Natural killer cell (primary cell): Measurements from ENCODE around the gene METTL21A. TPM values are rescaled to one million over a fixed set of nuclear protein-coding genes. Genes with fewer than 3 reads are reported as not detected.

ENCODE experiments used
- ATAC-seq, 3 donors: fragments of 150-1000 bp in 2 of 3; fragments of 200-7000 bp in 1 of 3; cut with Tn5 transposase; 1 replicate in 1 of 3; 2 replicates in 2 of 3; pipeline ENCODE4 v1.10.0; 2021; ENCODE audit warnings: mild to moderate bottlenecking in 2 of 3, moderate library complexity in 2 of 3
- DNase-seq, 2 donors: peaks; one replicate each; pipeline versions ENCODE4 v3.0.0 to v3.0.0-alpha.2; 2013 to 2021; ENCODE audit warnings: mixed read lengths in 1 of 2
- H3K27ac ChIP-seq: one replicate; pipeline ENCODE4 v1.5.1; 2013; ENCODE audit warnings: mild to moderate bottlenecking, low read length
- H3K27me3 ChIP-seq: one replicate; pipeline ENCODE4 v1.6.1; 2013; ENCODE audit warnings: low read length; ENCODE audit not compliant: control insufficient read depth, insufficient read depth
- H3K36me3 ChIP-seq: one replicate; pipeline ENCODE4 v1.6.1; 2013; ENCODE audit warnings: low read length; ENCODE audit not compliant: control insufficient read depth, insufficient read depth
- H3K4me1 ChIP-seq: one replicate; pipeline ENCODE4 v1.6.1; 2013; ENCODE audit warnings: low read length; ENCODE audit not compliant: control insufficient read depth, insufficient read depth
- H3K4me3 ChIP-seq: one replicate; pipeline ENCODE4 v1.5.1; 2013; ENCODE audit warnings: low read length
- H3K9me3 ChIP-seq: one replicate; pipeline ENCODE4 v1.6.1; 2013; ENCODE audit warnings: low read length; ENCODE audit not compliant: control insufficient read depth, insufficient read depth
- H3K27ac Mint-ChIP-seq, 2 donors: one replicate each; pipeline ENCODE4 v1.8.0; 2022; ENCODE audit warnings: mild to moderate bottlenecking in 2 of 2, mixed read lengths in 2 of 2, moderate library complexity in 1 of 2
- H3K27me3 Mint-ChIP-seq, 2 donors: one replicate each; pipeline ENCODE4 v1.8.0; 2022; ENCODE audit warnings: low read depth in 2 of 2, mixed read lengths in 2 of 2
- H3K36me3 Mint-ChIP-seq: one replicate; pipeline ENCODE4 v1.8.0; 2022; ENCODE audit warnings: mixed read lengths
- H3K4me1 Mint-ChIP-seq, 2 donors: one replicate each; pipeline ENCODE4 v1.8.0; 2022; ENCODE audit warnings: mixed read lengths in 2 of 2
- H3K4me3 Mint-ChIP-seq: one replicate; pipeline ENCODE4 v1.8.0; 2022; ENCODE audit warnings: mild to moderate bottlenecking, moderate library complexity, mixed read lengths
- H3K9me3 Mint-ChIP-seq, 2 donors: one replicate each; pipeline ENCODE4 v1.8.0; 2022; ENCODE audit warnings: mixed read lengths in 2 of 2
- WGBS: methylation state at CpG from one replicate; pipeline ENCODE4 v1.1.7; 2013; ENCODE audit warnings: missing lambda C conversion rate; ENCODE audit not compliant: insufficient coverage; 5-methylcytosine and 5-hydroxymethylcytosine counted together
- intact Hi-C: fragments of 100-400 bp; cut with micrococcal nuclease; formaldehyde crosslinking; loops from one replicate; pipeline ENCODE4 v1.14.2; 2022
- total RNA-seq, 4 donors: library from RNA; stranded (reverse); fragments of 120-200 nt in 1 of 4; gene quantifications; one replicate each; pipeline versions ENCODE4 v1.2.3 to v1.2.4, GENCODE V29; 2013 to 2022
- TF ChIP-seq, protein P1 (sequence below): fragments of 200-600 bp; IDR thresholded peaks from one replicate; pipeline ENCODE4 v1.8.0; 2022; ENCODE audit warnings: antibody characterized with exemption

The METTL21A gene
- total RNA-seq, 3 donors from 2014 or later (not counting 1 experiment from before 2014, with no cell fraction given), result 10.1 to 11.5 (median 11.0) TPM

DNA sequence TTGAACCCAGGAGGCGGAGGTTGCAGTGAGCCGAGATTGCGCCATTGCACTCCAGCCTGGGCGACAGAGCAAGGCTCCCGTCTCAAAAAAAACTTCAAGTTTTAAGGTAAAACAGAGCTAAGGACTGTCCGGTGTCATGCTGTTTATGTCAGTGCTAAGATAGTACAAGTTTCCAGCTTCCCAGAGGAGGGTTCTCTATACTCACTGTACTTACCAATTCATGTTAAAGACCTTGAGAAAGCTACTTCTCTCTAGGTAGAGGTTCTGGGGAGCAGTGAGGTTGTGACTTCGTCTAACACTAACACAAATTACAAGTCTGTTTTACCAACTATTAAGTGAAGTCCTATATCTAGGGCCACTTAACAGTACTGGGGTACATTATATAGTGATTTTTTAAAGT is 18.8 kb downstream of the METTL21A start:
- H3K4me3 ChIP-seq, result no peak overlapping the region
- H3K36me3 ChIP-seq, result peaks cover 2% of the 10 kb centered on the region
- intact Hi-C loops, result no loop called here
- TF ChIP-seq, protein P1, sequence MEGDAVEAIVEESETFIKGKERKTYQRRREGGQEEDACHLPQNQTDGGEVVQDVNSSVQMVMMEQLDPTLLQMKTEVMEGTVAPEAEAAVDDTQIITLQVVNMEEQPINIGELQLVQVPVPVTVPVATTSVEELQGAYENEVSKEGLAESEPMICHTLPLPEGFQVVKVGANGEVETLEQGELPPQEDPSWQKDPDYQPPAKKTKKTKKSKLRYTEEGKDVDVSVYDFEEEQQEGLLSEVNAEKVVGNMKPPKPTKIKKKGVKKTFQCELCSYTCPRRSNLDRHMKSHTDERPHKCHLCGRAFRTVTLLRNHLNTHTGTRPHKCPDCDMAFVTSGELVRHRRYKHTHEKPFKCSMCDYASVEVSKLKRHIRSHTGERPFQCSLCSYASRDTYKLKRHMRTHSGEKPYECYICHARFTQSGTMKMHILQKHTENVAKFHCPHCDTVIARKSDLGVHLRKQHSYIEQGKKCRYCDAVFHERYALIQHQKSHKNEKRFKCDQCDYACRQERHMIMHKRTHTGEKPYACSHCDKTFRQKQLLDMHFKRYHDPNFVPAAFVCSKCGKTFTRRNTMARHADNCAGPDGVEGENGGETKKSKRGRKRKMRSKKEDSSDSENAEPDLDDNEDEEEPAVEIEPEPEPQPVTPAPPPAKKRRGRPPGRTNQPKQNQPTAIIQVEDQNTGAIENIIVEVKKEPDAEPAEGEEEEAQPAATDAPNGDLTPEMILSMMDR, result no peak
- no peaks in the 10 kb centered on the region for H3K27me3 Mint-ChIP-seq
- DNase-seq (no peak), ATAC-seq (no peak)
- no peaks in the 10 kb centered on the region for H3K9me3 ChIP-seq
- WGBS, result 96% methylated on average over 6 of the region's 7 CpGs
- H3K9me3 Mint-ChIP-seq, result no peaks in the 10 kb centered on the region
- no peak overlapping the region for H3K4me3 Mint-ChIP-seq
- peak overlapping the region; percentile 35 to 64 for H3K27ac Mint-ChIP-seq
- H3K36me3 Mint-ChIP-seq, result no peaks in the 10 kb centered on the region
- H3K27me3 ChIP-seq, result no peaks in the 10 kb centered on the region
- H3K27ac ChIP-seq, result no peak overlapping the region
- peaks cover 21 to 22% of the 10 kb centered on the region in 2 donors for H3K4me1 Mint-ChIP-seq
- no peaks in the 10 kb centered on the region for H3K4me1 ChIP-seq

DNA sequence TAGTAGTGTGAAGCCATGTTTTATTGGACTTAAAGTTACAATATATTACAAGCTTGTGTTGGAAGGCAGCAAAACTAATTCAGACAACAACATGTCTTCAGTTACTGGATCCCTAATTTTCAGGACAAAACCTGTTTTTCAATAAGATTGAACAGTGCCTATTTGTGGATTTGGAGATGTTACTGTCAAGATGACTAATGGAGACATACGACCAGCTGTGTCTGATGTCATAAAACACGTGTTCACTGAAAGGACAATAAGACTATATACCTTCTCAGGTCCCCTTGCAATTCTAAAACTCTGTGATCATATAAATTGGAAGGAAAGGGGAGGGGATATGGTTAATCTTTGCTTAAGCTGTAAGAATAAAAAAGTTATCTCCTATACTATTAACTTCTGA is 21.7 kb downstream of the METTL21A start:
- no peaks in the 10 kb centered on the region for H3K27me3 Mint-ChIP-seq
- H3K4me3 ChIP-seq, result no peak overlapping the region
- no peak overlapping the region for H3K4me3 Mint-ChIP-seq
- peaks cover 21 to 24% of the 10 kb centered on the region in 2 donors for H3K4me1 Mint-ChIP-seq
- intact Hi-C loops, result no loop called here
- WGBS, result 86% methylated on average over 1 of the region's 2 CpGs
- H3K4me1 ChIP-seq, result no peaks in the 10 kb centered on the region
- TF ChIP-seq, protein P1, result no peak
- no peak overlapping the region for H3K27ac ChIP-seq
- no peaks in the 10 kb centered on the region for H3K36me3 Mint-ChIP-seq
- ATAC-seq (no peak), DNase-seq (no peak)
- no peaks in the 10 kb centered on the region for H3K27me3 ChIP-seq
- H3K9me3 ChIP-seq, result no peaks in the 10 kb centered on the region
- H3K36me3 ChIP-seq, result peaks cover 6% of the 10 kb centered on the region
- H3K9me3 Mint-ChIP-seq, result no peaks in the 10 kb centered on the region
- peak overlapping the region; percentile 7 to 35 for H3K27ac Mint-ChIP-seq

DNA sequence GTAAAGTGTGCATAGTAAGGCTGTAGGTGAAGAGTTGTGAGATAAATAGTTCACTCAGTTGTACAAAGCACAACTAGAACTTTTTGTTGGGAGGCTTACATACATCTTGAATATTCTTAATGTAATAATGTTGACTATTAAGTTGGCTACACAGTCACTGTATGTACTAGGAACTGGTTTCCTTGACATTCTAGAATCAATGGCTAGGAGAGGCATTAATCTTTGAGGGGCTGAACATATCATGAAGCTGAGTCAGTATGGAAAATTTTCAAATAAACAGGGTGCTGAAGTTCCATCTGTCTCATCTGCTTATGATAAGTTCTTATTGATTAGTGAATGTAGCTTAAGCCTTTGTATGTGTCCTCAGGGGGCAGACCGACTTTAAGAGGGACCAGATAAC is 23.4 kb downstream of the METTL21A start:
- TF ChIP-seq, protein P1, result no peak
- H3K4me3 ChIP-seq, result no peak overlapping the region
- intact Hi-C loops, result no loop called here
- no peaks in the 10 kb centered on the region for H3K27me3 ChIP-seq
- no peak for DNase-seq
- no peaks in the 10 kb centered on the region for H3K4me1 ChIP-seq
- peaks cover 16% of the 10 kb centered on the region for H3K36me3 ChIP-seq
- no peak overlapping the region for H3K4me3 Mint-ChIP-seq
- ATAC-seq, result no peak
- no peaks in the 10 kb centered on the region for H3K9me3 ChIP-seq
- no peaks in the 10 kb centered on the region for H3K36me3 Mint-ChIP-seq
- no peaks in the 10 kb centered on the region for H3K9me3 Mint-ChIP-seq
- H3K27me3 Mint-ChIP-seq, result no peaks in the 10 kb centered on the region
- H3K27ac ChIP-seq, result no peak overlapping the region
- WGBS, result no CpG with 5 or more reads among the region's 1 CpG
- peaks cover 21 to 24% of the 10 kb centered on the region in 2 donors for H3K4me1 Mint-ChIP-seq
- H3K27ac Mint-ChIP-seq, result peak overlapping the region; percentile 24 to 35

DNA sequence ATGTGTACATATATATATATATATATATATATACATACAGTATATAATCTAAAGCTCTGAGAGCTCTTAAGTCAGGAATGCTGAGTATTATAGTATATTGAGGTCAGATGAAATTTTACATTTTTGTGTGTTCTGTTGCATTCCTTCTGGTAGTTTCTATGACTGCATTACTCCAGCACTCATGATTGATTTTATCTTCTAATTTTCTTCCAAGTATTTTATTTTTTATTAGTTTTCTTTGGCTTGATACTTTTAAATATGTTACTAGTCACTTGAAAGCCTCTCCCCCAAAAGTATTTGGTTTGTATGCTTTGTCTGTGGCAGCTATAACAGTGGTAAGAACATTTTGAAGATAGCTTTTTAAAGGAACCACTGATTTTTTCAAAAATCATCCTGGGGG is 25.0 kb downstream of the METTL21A start:
- H3K36me3 Mint-ChIP-seq, result no peaks in the 10 kb centered on the region
- Histone ChIP-seq H3K36me3 (peaks cover 20% of the 10 kb centered on the region), H3K9me3 (no peaks in the 10 kb centered on the region), H3K4me3 (no peak overlapping the region), H3K27me3 (no peaks in the 10 kb centered on the region), H3K27ac (no peak overlapping the region), H3K4me1 (peaks cover 2% of the 10 kb centered on the region)
- no peak for ATAC-seq
- TF ChIP-seq, protein P1, result no peak
- no peaks in the 10 kb centered on the region for H3K27me3 Mint-ChIP-seq
- H3K27ac Mint-ChIP-seq, result peak overlapping the region in 1 of 2 donors; percentile 23
- intact Hi-C loops, result no loop called here
- H3K4me1 Mint-ChIP-seq, result peaks cover 20 to 21% of the 10 kb centered on the region in 2 donors
- no peak overlapping the region for H3K4me3 Mint-ChIP-seq
- DNase-seq, result no peak
- H3K9me3 Mint-ChIP-seq, result no peaks in the 10 kb centered on the region
